Measurements from ENCODE around the gene RERE.
"Not testable (repeated sequence)": the region's sequence is repeated elsewhere in the genome, so short reads cannot be mapped to it uniquely, and the experiment has no call there.

RERE gene

GRCh38 chr1:8698012-8698630, 119.3 kb downstream of the RERE start:
- no peak for TF ChIP-seq CTCF (IDR thresholded peaks at IDR 0.05; ENCODE audit: low read depth, low read length)
- DNase-seq (ENCODE audit: extremely low read depth, low read depth) = no peak

GRCh38 chr1:8695442-8695841, 122.0 kb downstream of the RERE start:
- not testable (repeated sequence) for DNase-seq (ENCODE audit: extremely low read depth, low read depth)

- no peak for TF ChIP-seq CTCF (IDR thresholded peaks at IDR 0.05; ENCODE audit: low read depth, low read length)
Measured at GRCh38 chr1:8693107-8693506, 124.3 kb downstream of the RERE start.

GRCh38 chr1:8691662-8692061, 125.8 kb downstream of the RERE start:
- no peak for DNase-seq (ENCODE audit: extremely low read depth, low read depth)
- no peak for TF ChIP-seq CTCF (IDR thresholded peaks at IDR 0.05; ENCODE audit: low read depth, low read length)

More at GRCh38 chr1:8693107-8693506, 124.3 kb downstream of the RERE start:
- no peak for DNase-seq (ENCODE audit: extremely low read depth, low read depth)

GRCh38 chr1:8690253-8690525, 127.3 kb downstream of the RERE start:
- no peak for TF ChIP-seq CTCF (IDR thresholded peaks at IDR 0.05; ENCODE audit: low read depth, low read length)
- no peak for DNase-seq (ENCODE audit: extremely low read depth, low read depth)

- TF ChIP-seq CTCF (IDR thresholded peaks at IDR 0.05; ENCODE audit: low read depth, low read length) = no peak
- no peak for DNase-seq (ENCODE audit: extremely low read depth, low read depth)
Measured at GRCh38 chr1:8689431-8690252, 127.8 kb downstream of the RERE start.

- DNase-seq (ENCODE audit: extremely low read depth, low read depth) = no peak
- TF ChIP-seq CTCF (IDR thresholded peaks at IDR 0.05; ENCODE audit: low read depth, low read length) = no peak
Measured at GRCh38 chr1:8687538-8687937, 129.9 kb downstream of the RERE start.

- no peak for TF ChIP-seq CTCF (IDR thresholded peaks at IDR 0.05; ENCODE audit: low read depth, low read length)
- DNase-seq (ENCODE audit: extremely low read depth, low read depth) = no peak
Measured at GRCh38 chr1:8687039-8687438, 130.4 kb downstream of the RERE start.
